LNCAP (cell line): ENCODE results near the gene MB.

Experiments
- CTCF ChIP-seq: fragments of 450-650 bp; IDR thresholded peaks from 2 replicates; pipeline ENCODE4 v1.5.1; 2017; ENCODE audit warnings: mild to moderate bottlenecking

The MB gene

DNA sequence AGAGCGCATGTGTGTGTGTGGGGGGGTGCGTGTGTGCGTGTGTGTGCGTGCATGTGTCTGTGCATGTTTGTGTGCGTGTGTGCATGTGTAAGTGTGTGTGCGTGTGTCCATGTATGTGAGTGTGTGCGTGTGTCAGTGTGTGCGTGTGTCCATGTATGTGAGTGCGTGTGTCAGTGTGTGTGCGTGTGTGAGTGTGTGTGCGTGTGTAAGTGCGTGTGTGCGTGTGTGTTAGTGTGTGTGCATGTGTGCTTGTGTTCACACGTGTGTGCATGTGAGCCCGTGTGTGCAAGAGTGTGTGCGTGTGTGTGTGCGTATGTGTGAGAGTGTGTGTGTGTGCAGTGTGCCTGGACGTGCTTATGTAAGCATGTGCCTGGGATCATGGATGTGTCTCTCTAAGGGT, 16.4 kb upstream of the MB start:
- no peak for TF ChIP-seq CTCF

- no peak for TF ChIP-seq CTCF
These were observed 15.8 kb upstream of the MB start for GRCh38 chr22:35632935-35633334.

GRCh38 chr22:35631597-35631996, 14.5 kb upstream of the MB start:
- peak; percentile 54 for TF ChIP-seq CTCF

GRCh38 chr22:35630891-35631290, 13.8 kb upstream of the MB start:
- no peak for TF ChIP-seq CTCF

- no peak for TF ChIP-seq CTCF
These were observed 13.3 kb upstream of the MB start for GRCh38 chr22:35630387-35630793.

DNA sequence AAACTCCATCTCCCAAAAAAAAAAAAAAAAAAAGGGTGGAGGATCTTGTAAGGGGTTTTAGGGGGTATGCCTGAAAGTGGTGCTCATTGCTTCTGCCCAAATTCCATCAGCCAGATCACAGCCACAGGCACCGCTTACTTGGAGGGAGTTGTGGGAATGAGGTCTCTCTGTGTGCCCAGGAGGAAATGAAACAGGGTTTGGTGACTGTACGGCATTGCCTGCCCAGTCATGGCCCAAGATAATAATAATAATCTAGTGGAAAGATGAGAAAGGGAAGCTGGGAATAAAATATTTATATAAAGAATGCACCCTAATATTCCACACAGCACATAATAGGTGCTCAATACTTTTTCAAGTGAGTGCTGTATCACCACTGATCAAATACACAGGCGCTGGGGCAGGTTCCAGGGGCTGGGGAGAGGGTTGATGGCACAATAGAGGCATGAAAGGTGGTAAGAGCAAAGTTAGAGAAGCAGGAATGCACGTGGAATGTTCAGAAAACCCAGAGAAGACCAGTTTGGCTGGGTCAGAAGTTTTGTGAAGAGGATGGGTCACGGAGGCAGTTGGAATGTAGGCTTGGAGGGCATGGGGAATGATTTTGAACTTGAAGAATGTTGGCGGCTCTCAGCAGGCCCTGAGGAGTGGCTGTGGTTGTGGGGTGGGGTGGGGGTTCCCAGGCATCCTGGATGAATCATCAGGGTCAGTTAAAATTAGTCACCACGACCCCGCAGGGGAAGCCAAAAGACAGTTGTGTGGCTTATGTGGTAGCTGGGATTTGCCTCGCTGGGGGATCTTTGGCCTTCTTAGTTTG, 12.5 kb upstream of the MB start:
- TF ChIP-seq CTCF, result no peak

GRCh38 chr22:35628732-35629131, 11.6 kb upstream of the MB start:
- TF ChIP-seq CTCF, result no peak
